Ascending aorta (tissue), 2 donors: ENCODE data around the gene SHISA2. TPM values are rescaled to one million over a fixed set of nuclear protein-coding genes. Genes with fewer than 3 reads are reported as not detected.

Experiments used
- DNase-seq, 2 donors: peaks; one replicate each; pipeline ENCODE4 v3.0.0-alpha.2; 2019; ENCODE audit warnings: low spot score in 2 of 2
- H3K27ac ChIP-seq, 2 donors: fragments of 200-600 bp; sonication (generic); one replicate each; pipeline ENCODE4 v1.5.1; 2016 to 2017; ENCODE audit warnings: mild to moderate bottlenecking in 1 of 2
- H3K27me3 ChIP-seq: fragments of 200-600 bp; sonication (generic); one replicate; pipeline ENCODE4 v1.5.1; 2017
- H3K36me3 ChIP-seq, 2 donors: fragments of 200-600 bp; sonication (generic); one replicate each; pipeline ENCODE4 v1.5.1; 2016
- H3K4me1 ChIP-seq, 2 donors: fragments of 200-600 bp; sonication (generic); one replicate each; pipeline ENCODE4 v1.5.1; 2016 to 2017; ENCODE audit warnings: mild to moderate bottlenecking in 1 of 2
- H3K4me3 ChIP-seq, 2 donors: fragments of 200-600 bp; sonication (generic); one replicate each; pipeline ENCODE4 v1.5.1; 2016 to 2017; ENCODE audit warnings: mild to moderate bottlenecking in 1 of 2
- H3K9me3 ChIP-seq, 2 donors: fragments of 200-600 bp; sonication (generic); one replicate each; pipeline ENCODE4 v1.5.1; 2016
- intact Hi-C: fragments of 100-400 bp; cut with DNase I; formaldehyde crosslinking; loops from one replicate; pipeline ENCODE4 v1.15.1; 2023
- total RNA-seq: library from RNA; depleted of rRNA; stranded (reverse); fragments of >200 nt; gene quantifications from one replicate; pipeline ENCODE4 v1.1.0, GENCODE V29; 2016
- TF ChIP-seq, protein P1 (sequence below), 3 experiments: fragments of 200-600 bp in 2 of 3; fragments of 450-650 bp in 1 of 3; sonication (generic) in 2 of 3; IDR thresholded peaks; one replicate each; pipeline ENCODE4 v1.5.1; 2016 to 2019; ENCODE audit warnings: antibody characterized with exemption in 3 of 3, mild to moderate bottlenecking in 1 of 3, moderate library complexity in 1 of 3

The SHISA2 gene
- total RNA-seq, 1 donor from 2014 or later, result not detected

DNA sequence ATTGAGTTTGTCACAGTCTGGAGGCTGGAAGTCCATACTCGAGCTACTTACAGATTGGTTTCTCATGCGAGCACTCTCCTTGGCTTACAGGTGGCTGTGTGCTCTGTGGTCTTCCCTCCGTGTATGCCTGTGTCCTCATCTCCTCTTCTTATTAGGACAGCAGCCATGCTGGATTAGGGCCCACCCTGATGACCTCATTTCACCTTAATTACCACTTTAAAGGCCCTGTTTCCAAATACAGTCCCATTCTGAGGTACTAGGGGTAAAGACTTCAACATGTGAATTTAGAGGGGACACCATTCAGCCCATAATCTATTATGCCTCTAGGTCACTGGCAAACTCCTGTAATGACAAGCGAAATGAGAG, 40.6 kb downstream of the SHISA2 start:
- no peak overlapping the region for H3K4me3 ChIP-seq
- H3K36me3 ChIP-seq, result no peaks in the 10 kb centered on the region
- intact Hi-C loops, result no loop called here
- H3K27me3 ChIP-seq, result no peaks in the 10 kb centered on the region
- DNase-seq, result no peak
- H3K27ac ChIP-seq, result no peak overlapping the region
- no peaks in the 10 kb centered on the region for H3K9me3 ChIP-seq
- TF ChIP-seq, protein P1, sequence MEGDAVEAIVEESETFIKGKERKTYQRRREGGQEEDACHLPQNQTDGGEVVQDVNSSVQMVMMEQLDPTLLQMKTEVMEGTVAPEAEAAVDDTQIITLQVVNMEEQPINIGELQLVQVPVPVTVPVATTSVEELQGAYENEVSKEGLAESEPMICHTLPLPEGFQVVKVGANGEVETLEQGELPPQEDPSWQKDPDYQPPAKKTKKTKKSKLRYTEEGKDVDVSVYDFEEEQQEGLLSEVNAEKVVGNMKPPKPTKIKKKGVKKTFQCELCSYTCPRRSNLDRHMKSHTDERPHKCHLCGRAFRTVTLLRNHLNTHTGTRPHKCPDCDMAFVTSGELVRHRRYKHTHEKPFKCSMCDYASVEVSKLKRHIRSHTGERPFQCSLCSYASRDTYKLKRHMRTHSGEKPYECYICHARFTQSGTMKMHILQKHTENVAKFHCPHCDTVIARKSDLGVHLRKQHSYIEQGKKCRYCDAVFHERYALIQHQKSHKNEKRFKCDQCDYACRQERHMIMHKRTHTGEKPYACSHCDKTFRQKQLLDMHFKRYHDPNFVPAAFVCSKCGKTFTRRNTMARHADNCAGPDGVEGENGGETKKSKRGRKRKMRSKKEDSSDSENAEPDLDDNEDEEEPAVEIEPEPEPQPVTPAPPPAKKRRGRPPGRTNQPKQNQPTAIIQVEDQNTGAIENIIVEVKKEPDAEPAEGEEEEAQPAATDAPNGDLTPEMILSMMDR (IDR thresholded peaks at IDR 0.05), result no peak
- no peaks in the 10 kb centered on the region for H3K4me1 ChIP-seq

DNA sequence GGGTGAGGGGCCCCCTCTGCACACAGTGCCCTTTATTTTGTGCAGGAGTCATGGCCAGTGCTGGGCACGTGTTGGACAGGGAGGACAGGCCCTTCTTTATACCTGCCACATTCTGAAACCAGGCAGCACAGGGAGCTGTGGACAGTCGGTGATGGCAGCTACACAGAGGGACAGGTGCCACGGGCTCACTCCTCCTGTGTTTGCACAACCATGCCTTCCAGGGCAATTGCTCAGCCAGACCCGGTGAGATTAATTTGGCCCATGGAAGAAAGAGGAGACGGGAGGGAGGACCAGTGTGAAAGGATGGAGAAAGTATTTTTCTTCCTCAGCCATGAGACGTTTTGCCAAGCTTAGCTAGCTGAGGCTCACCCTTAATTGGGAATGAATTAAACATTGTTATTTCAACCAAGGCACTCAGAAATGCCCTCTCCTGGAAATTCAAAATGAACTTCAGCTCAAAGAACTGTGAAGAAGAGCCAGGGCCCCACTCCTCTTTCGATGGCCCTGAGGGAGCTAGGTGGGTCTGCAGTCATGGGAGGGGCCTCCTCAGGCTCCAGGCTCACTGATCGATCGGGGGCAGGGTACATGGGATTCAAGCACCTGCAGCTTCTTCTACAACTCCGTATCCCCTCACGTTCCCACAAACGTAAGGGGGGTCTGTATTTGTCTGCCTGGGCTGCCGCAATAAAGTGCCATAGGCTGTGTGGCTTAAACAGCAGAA, 41.2 kb downstream of the SHISA2 start:
- DNase-seq, result no peak
- H3K4me1 ChIP-seq, result no peaks in the 10 kb centered on the region
- no peak overlapping the region for H3K4me3 ChIP-seq
- no peaks in the 10 kb centered on the region for H3K36me3 ChIP-seq
- intact Hi-C loops, result no loop called here
- no peaks in the 10 kb centered on the region for H3K9me3 ChIP-seq
- H3K27ac ChIP-seq, result no peak overlapping the region
- TF ChIP-seq, protein P1 (IDR thresholded peaks at IDR 0.05), result no peak
- no peaks in the 10 kb centered on the region for H3K27me3 ChIP-seq

DNA sequence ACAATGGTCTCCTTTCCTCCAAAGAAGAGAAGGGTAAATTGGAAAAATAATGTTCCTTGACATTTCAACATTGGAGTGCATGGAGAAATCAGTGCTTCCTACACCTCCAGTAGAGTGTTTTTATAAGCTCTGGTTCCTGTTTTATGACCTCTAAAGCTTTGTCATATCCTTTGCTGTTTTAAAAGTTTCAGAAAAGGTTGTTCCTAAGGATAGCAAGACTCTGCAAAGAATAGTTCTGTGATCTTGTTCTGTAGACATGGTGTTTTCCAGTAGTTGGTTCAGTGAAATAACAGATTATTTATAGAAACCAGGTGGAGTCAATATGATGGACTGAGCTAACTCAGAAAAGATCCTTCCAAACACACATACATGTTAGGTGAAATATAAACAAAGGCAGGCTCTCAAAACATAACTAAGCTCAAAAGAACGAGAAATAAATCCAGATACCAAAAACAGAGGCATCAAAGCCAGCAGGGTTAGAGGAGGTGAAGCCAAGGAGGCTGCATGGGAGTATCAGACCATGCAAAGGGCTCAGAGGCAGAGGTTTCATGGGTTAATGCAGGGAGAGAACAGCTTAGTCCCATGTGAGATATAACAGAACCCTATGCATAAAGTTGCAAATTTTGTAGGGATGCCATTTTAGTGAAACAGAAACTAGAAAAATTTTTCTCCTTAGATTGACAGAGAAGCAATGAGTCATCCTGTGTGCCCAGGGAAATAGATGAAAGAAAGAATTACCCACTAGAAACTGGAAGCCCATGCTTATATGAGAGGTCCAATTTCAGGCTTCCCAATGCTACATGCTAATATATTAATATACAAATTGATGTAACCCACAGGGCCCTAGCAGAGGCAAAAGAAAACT, 44.3 kb downstream of the SHISA2 start:
- Histone ChIP-seq H3K9me3 (no peaks in the 10 kb centered on the region), H3K27me3 (no peaks in the 10 kb centered on the region), H3K36me3 (no peaks in the 10 kb centered on the region), H3K27ac (no peak overlapping the region), H3K4me1 (no peaks in the 10 kb centered on the region), H3K4me3 (no peak overlapping the region)
- TF ChIP-seq, protein P1 (IDR thresholded peaks at IDR 0.05), result no peak
- no peak for DNase-seq
- intact Hi-C loops, result no loop called here

Other genes with a start within 250 kb of the SHISA2 start
- gene RNF6, start 170.3 kb upstream of the SHISA2 start, total RNA-seq, result 15.8 TPM
- gene CDK8, start 202.1 kb upstream of the SHISA2 start, total RNA-seq, result 4.3 TPM